ENCODE measurements around the gene RNF225.
"Not testable (repeated sequence)": the region's sequence is repeated elsewhere in the genome, so short reads cannot be mapped to it uniquely, and the experiment has no call there.

Gene RNF225

GRCh38 chr19:58395220-58395978, at the start of gene RNF225:
Gene RNF225, plus strand, starts transcription at chr19:58395656. Its CDS starts 434 bp downstream, at chr19:58396090.
- H3K27me3 ChIP-seq (ENCODE audit: insufficient read depth, insufficient read length) = no peaks in the 10 kb centered on the region
- no peak for DNase-seq (ENCODE audit: low read depth, low spot score)
- H3K9ac ChIP-seq (ENCODE audit: insufficient read length, low read depth) = no peak within 1 kb of the TSS
- peaks cover 11% of the 10 kb centered on the region for H3K4me1 ChIP-seq (ENCODE audit: insufficient read depth, insufficient read length)
- no peak for TF ChIP-seq YY1 (IDR thresholded peaks at IDR 0.05; ENCODE audit: insufficient read depth, insufficient read length)
- TF ChIP-seq SUZ12 (IDR thresholded peaks at IDR 0.05; ENCODE audit: extremely low read depth, insufficient read depth, insufficient read length) = no peak
- no peak for TF ChIP-seq ZNF274 (IDR thresholded peaks at IDR 0.05; ENCODE audit: low read depth, low read length)
- peaks cover 65% of the 10 kb centered on the region for H3K36me3 ChIP-seq (ENCODE audit: insufficient read depth, insufficient read length, low read length)
- H3K4me3 ChIP-seq (ENCODE audit: insufficient read length, low read depth) = no peak within 1 kb of the TSS
- H3K9me3 ChIP-seq (ENCODE audit: insufficient read depth, low read length) = no peaks in the 10 kb centered on the region

- peak overlapping the region; percentile 75 for H3K4me3 ChIP-seq (ENCODE audit: insufficient read length, low read depth)
- TF ChIP-seq SUZ12 (IDR thresholded peaks at IDR 0.05; ENCODE audit: extremely low read depth, insufficient read depth, insufficient read length) = no peak
- no peak for TF ChIP-seq YY1 (IDR thresholded peaks at IDR 0.05; ENCODE audit: insufficient read depth, insufficient read length)
- no peak for TF ChIP-seq ZNF274 (IDR thresholded peaks at IDR 0.05; ENCODE audit: low read depth, low read length)
- peaks cover 10% of the 10 kb centered on the region for H3K36me3 ChIP-seq (ENCODE audit: insufficient read depth, insufficient read length, low read length)
- peaks cover 15% of the 10 kb centered on the region for H3K27me3 ChIP-seq (ENCODE audit: insufficient read depth, insufficient read length)
- DNase-seq (ENCODE audit: low read depth, low spot score) = no peak
- H3K9ac ChIP-seq (ENCODE audit: insufficient read length, low read depth) = peak overlapping the region; percentile 85
- peaks cover 2% of the 10 kb centered on the region for H3K4me1 ChIP-seq (ENCODE audit: insufficient read depth, insufficient read length)
- no peaks in the 10 kb centered on the region for H3K9me3 ChIP-seq (ENCODE audit: insufficient read depth, low read length)
Observed at GRCh38 chr19:58346961-58347929, 48.2 kb upstream of the RNF225 start.

DNA sequence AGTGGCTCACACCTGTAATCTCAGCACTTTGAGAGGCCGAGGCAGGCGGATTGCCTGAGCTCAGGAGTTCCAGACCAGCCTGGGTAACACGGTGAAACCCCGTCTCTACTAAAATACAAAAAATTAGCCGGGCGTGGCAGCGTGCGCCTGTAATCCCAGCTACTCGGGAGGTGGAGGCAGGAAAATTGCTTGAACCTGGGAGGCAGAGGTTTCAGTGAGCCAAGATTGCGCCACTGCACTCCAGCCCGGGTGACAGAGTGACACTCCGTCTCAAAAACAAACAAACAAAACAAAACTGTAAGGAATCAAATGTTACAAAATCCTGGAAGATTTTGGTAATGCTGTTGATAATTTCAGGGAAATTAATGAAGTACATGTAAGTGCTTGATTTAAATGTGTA, 47.4 kb upstream of the RNF225 start:
- peak overlapping the region; percentile 75 for H3K4me3 ChIP-seq (ENCODE audit: insufficient read length, low read depth)
- H3K9me3 ChIP-seq (ENCODE audit: insufficient read depth, low read length); H3K36me3 ChIP-seq (ENCODE audit: insufficient read depth, insufficient read length, low read length); DNase-seq (ENCODE audit: low read depth, low spot score); H3K4me1 ChIP-seq (ENCODE audit: insufficient read depth, insufficient read length): not testable (repeated sequence)
- peaks cover 15% of the 10 kb centered on the region for H3K27me3 ChIP-seq (ENCODE audit: insufficient read depth, insufficient read length)
- H3K9ac ChIP-seq (ENCODE audit: insufficient read length, low read depth) = peak overlapping the region; percentile 85

DNA sequence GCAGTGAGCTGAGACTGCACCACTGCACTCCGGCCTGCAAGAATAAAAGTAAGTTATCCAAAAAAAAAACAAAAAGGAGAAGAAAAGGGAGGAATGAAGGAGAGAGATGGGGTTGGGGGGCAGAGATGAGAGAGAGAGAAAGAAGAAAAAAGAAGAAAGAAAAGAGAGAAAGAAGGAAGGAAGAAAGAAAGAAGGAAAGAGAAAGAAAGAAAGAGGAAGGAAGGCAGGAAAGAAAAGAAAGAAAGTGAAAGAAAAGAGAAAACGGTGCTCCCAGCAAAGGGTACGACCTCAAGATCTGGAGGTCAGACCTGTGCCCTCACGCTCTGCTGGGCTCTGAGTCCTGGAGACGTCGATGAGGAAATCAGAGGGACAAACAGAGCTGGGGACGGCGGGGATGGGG, 45.9 kb upstream of the RNF225 start:
- no peak overlapping the region for H3K9ac ChIP-seq (ENCODE audit: insufficient read length, low read depth)
- DNase-seq (ENCODE audit: low read depth, low spot score) = no peak
- H3K27me3 ChIP-seq (ENCODE audit: insufficient read depth, insufficient read length) = peaks cover 15% of the 10 kb centered on the region
- H3K4me3 ChIP-seq (ENCODE audit: insufficient read length, low read depth) = no peak overlapping the region
- TF ChIP-seq SUZ12 (IDR thresholded peaks at IDR 0.05; ENCODE audit: extremely low read depth, insufficient read depth, insufficient read length) = no peak
- TF ChIP-seq YY1 (IDR thresholded peaks at IDR 0.05; ENCODE audit: insufficient read depth, insufficient read length) = no peak
- no peak for TF ChIP-seq ZNF274 (IDR thresholded peaks at IDR 0.05; ENCODE audit: low read depth, low read length)
- H3K4me1 ChIP-seq (ENCODE audit: insufficient read depth, insufficient read length) = peaks cover 4% of the 10 kb centered on the region
- peaks cover 16% of the 10 kb centered on the region for H3K36me3 ChIP-seq (ENCODE audit: insufficient read depth, insufficient read length, low read length)
- no peaks in the 10 kb centered on the region for H3K9me3 ChIP-seq (ENCODE audit: insufficient read depth, low read length)

- no peak overlapping the region for H3K9ac ChIP-seq (ENCODE audit: insufficient read length, low read depth)
- H3K36me3 ChIP-seq (ENCODE audit: insufficient read depth, insufficient read length, low read length) = peaks cover 17% of the 10 kb centered on the region
- TF ChIP-seq ZNF274 (IDR thresholded peaks at IDR 0.05; ENCODE audit: low read depth, low read length) (no peak), YY1 (IDR thresholded peaks at IDR 0.05; ENCODE audit: insufficient read depth, insufficient read length) (no peak), SUZ12 (IDR thresholded peaks at IDR 0.05; ENCODE audit: extremely low read depth, insufficient read depth, insufficient read length) (no peak)
- H3K9me3 ChIP-seq (ENCODE audit: insufficient read depth, low read length) = no peaks in the 10 kb centered on the region
- peaks cover 15% of the 10 kb centered on the region for H3K27me3 ChIP-seq (ENCODE audit: insufficient read depth, insufficient read length)
- H3K4me3 ChIP-seq (ENCODE audit: insufficient read length, low read depth) = no peak overlapping the region
- peaks cover 4% of the 10 kb centered on the region for H3K4me1 ChIP-seq (ENCODE audit: insufficient read depth, insufficient read length)
- no peak for DNase-seq (ENCODE audit: low read depth, low spot score)
Observed at GRCh38 chr19:58350001-58350861, 45.2 kb upstream of the RNF225 start.

DNA sequence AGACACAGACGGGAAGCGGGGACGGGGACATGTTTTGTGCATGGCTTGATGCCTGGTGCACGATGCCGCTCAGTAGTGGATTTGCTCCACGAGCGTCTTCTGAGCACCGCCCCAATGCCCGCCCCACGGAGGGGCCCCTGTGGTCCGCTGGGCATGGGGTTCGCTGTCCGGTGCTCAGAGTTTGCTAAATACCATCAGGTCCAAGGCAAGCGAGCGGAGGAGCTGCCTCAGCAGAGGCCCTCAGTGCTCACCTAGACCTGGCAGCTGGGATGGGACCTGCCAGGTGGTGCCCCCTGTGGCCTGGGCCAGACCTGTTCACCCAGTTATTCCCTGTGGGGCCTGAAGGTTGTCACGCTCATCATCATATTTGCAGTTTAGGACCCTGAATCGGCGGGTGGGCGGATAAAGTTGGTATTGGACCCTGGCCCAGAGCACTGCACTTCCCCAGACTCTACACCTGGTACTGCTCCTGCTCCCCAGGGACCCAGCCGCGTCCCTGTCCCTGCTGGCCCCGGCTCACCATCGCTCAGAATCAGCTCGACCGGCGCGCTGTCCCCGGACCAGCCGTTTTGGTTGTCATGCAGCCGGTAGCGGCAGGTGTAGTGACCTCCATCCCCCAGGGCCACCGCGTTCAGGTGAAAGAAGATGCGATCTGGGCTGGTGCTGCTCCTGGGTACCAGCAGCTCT, 44.4 kb upstream of the RNF225 start:
- H3K27me3 ChIP-seq (ENCODE audit: insufficient read depth, insufficient read length) = peaks cover 10% of the 10 kb centered on the region
- no peak for DNase-seq (ENCODE audit: low read depth, low spot score)
- TF ChIP-seq ZNF274 (IDR thresholded peaks at IDR 0.05; ENCODE audit: low read depth, low read length) (no peak), SUZ12 (IDR thresholded peaks at IDR 0.05; ENCODE audit: extremely low read depth, insufficient read depth, insufficient read length) (no peak), YY1 (IDR thresholded peaks at IDR 0.05; ENCODE audit: insufficient read depth, insufficient read length) (no peak)
- H3K9ac ChIP-seq (ENCODE audit: insufficient read length, low read depth) = no peak overlapping the region
- H3K36me3 ChIP-seq (ENCODE audit: insufficient read depth, insufficient read length, low read length) = peaks cover 25% of the 10 kb centered on the region
- no peaks in the 10 kb centered on the region for H3K9me3 ChIP-seq (ENCODE audit: insufficient read depth, low read length)
- no peak overlapping the region for H3K4me3 ChIP-seq (ENCODE audit: insufficient read length, low read depth)
- H3K4me1 ChIP-seq (ENCODE audit: insufficient read depth, insufficient read length) = peaks cover 3% of the 10 kb centered on the region
